HepG2 (cell line): ENCODE results near the gene POLR1H. TPM values are rescaled to one million over a fixed set of nuclear protein-coding genes. Genes with fewer than 3 reads are reported as not detected.
A peak's percentile ranks its signal among the peaks of the same experiment; 100 is the strongest.

Experiments
- BRD4 ChIP-seq: sonication (generic); formaldehyde crosslinking; IDR thresholded peaks from 2 replicates; pipeline ENCODE4 v1.4.0; 2020; ENCODE audit warnings: missing genetic modification reagents
- CERS6 ChIP-seq: sonication (generic); formaldehyde crosslinking; IDR thresholded peaks from 2 replicates; pipeline ENCODE4 v1.5.0; 2020; ENCODE audit warnings: missing genetic modification reagents
- CHD4 ChIP-seq: fragments of 200-600 bp; sonication (generic); IDR thresholded peaks from 2 replicates; pipeline ENCODE4 v1.7.0; 2017; ENCODE audit warnings: mild to moderate bottlenecking, low read length, borderline replicate concordance
- ZFP1 ChIP-seq: IDR thresholded peaks from 2 replicates; pipeline ENCODE4 v1.6.1; 2016
- polyA plus RNA-seq, 8 experiments: library from polyadenylated mRNA; depleted of rRNA in 3 of 8; stranded (reverse) in 7 of 8; unstranded in 1 of 8; fragments of >200 nt; fragmentation: Illumina TruSeq in 4 of 8; extraction: Trizol in 4 of 8; gene quantifications; 2 replicates each; pipeline versions ENCODE4 v1.2.1 to v1.2.3, GENCODE V29; 2011 to 2016; ENCODE audit warnings: low read depth in 4 of 8, missing spikeins in 1 of 8, mixed read lengths in 1 of 8; ENCODE audit not compliant: insufficient read depth in 1 of 8
- total RNA-seq, 5 experiments: library from RNA; depleted of rRNA; stranded (reverse); fragments of >200 nt; fragmentation: Illumina TruSeq; extraction: Trizol; gene quantifications; 2 replicates each; pipeline ENCODE4 v1.2.3, GENCODE V29; 2016; ENCODE audit warnings: low read depth in 1 of 5
- TF ChIP-seq, protein P1 (sequence below): sonication (generic); formaldehyde crosslinking; IDR thresholded peaks from 2 replicates; pipeline ENCODE4 v1.4.0; 2020; ENCODE audit warnings: mild to moderate bottlenecking, missing genetic modification reagents, borderline replicate concordance
- TF ChIP-seq, protein P2 (sequence below): IDR thresholded peaks from 2 replicates; pipeline ENCODE4 v1.6.1; 2016; ENCODE audit warnings: low read depth, missing genetic modification reagents, missing compliant biosample characterization
- TF ChIP-seq, protein P3 (sequence below): sonication (generic); formaldehyde crosslinking; IDR thresholded peaks from 2 replicates; pipeline ENCODE4 v1.5.0; 2020; ENCODE audit warnings: mild to moderate bottlenecking, missing genetic modification reagents, borderline replicate concordance

Gene POLR1H
- total and polyA plus RNA-seq, 2 of the 13 experiments (the other 11 are each of a cell fraction or from before 2014, with no cell fraction given) = 61.4 to 79.8 TPM

DNA sequence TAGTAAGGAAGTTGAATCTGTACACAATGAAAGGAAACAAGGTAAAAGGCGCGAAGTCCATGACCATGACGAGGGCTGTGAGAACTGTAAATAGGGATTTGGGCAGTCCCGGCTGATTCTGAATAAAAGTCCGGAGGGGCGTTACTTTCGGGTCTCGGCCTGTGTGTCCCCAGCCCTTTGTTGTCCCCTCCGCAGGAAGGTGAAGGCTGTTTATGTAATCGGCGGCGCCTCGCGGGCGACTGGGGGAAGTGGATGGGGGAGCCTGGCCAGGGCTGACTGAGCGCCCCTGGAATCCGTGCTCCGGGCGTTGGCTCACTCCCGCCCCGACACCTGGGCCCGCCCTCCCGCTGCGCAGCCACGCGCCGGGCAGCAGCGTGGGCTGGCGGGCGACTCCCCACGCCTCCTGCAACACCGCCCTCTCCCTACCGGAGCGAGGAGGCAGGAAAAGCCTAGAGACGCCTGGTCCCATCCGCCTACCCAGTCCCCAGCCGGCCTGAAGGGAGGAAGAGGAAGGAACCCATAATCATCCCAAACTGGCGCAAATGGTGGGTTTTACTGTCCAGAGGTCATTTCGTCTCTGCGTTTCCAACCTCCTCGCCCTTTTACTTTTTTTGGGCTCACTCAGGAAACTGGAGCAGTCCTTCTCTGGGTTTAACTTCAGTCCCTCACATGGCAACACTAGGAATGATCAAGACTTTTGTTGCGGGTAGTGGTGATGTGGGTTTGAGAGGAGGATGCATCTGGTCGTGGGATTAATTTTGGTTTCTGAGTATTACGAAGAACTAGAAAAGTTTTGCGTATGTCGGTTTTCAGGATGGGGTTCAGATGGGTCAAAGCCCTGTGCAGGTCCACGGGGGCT, 39.7 kb downstream of the POLR1H start (continued):
- TF ChIP-seq, protein P1, sequence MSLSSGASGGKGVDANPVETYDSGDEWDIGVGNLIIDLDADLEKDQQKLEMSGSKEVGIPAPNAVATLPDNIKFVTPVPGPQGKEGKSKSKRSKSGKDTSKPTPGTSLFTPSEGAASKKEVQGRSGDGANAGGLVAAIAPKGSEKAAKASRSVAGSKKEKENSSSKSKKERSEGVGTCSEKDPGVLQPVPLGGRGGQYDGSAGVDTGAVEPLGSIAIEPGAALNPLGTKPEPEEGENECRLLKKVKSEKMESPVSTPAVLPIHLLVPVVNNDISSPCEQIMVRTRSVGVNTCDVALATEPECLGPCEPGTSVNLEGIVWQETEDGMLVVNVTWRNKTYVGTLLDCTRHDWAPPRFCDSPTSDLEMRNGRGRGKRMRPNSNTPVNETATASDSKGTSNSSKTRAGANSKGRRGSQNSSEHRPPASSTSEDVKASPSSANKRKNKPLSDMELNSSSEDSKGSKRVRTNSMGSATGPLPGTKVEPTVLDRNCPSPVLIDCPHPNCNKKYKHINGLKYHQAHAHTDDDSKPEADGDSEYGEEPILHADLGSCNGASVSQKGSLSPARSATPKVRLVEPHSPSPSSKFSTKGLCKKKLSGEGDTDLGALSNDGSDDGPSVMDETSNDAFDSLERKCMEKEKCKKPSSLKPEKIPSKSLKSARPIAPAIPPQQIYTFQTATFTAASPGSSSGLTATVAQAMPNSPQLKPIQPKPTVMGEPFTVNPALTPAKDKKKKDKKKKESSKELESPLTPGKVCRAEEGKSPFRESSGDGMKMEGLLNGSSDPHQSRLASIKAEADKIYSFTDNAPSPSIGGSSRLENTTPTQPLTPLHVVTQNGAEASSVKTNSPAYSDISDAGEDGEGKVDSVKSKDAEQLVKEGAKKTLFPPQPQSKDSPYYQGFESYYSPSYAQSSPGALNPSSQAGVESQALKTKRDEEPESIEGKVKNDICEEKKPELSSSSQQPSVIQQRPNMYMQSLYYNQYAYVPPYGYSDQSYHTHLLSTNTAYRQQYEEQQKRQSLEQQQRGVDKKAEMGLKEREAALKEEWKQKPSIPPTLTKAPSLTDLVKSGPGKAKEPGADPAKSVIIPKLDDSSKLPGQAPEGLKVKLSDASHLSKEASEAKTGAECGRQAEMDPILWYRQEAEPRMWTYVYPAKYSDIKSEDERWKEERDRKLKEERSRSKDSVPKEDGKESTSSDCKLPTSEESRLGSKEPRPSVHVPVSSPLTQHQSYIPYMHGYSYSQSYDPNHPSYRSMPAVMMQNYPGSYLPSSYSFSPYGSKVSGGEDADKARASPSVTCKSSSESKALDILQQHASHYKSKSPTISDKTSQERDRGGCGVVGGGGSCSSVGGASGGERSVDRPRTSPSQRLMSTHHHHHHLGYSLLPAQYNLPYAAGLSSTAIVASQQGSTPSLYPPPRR = peak; percentile 87
- no peak for TF ChIP-seq BRD4 (CRISPR knock-in tag)
- TF ChIP-seq, protein P2, sequence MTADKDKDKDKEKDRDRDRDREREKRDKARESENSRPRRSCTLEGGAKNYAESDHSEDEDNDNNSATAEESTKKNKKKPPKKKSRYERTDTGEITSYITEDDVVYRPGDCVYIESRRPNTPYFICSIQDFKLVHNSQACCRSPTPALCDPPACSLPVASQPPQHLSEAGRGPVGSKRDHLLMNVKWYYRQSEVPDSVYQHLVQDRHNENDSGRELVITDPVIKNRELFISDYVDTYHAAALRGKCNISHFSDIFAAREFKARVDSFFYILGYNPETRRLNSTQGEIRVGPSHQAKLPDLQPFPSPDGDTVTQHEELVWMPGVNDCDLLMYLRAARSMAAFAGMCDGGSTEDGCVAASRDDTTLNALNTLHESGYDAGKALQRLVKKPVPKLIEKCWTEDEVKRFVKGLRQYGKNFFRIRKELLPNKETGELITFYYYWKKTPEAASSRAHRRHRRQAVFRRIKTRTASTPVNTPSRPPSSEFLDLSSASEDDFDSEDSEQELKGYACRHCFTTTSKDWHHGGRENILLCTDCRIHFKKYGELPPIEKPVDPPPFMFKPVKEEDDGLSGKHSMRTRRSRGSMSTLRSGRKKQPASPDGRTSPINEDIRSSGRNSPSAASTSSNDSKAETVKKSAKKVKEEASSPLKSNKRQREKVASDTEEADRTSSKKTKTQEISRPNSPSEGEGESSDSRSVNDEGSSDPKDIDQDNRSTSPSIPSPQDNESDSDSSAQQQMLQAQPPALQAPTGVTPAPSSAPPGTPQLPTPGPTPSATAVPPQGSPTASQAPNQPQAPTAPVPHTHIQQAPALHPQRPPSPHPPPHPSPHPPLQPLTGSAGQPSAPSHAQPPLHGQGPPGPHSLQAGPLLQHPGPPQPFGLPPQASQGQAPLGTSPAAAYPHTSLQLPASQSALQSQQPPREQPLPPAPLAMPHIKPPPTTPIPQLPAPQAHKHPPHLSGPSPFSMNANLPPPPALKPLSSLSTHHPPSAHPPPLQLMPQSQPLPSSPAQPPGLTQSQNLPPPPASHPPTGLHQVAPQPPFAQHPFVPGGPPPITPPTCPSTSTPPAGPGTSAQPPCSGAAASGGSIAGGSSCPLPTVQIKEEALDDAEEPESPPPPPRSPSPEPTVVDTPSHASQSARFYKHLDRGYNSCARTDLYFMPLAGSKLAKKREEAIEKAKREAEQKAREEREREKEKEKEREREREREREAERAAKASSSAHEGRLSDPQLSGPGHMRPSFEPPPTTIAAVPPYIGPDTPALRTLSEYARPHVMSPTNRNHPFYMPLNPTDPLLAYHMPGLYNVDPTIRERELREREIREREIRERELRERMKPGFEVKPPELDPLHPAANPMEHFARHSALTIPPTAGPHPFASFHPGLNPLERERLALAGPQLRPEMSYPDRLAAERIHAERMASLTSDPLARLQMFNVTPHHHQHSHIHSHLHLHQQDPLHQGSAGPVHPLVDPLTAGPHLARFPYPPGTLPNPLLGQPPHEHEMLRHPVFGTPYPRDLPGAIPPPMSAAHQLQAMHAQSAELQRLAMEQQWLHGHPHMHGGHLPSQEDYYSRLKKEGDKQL (CRISPR knock-in tag) = peak; percentile 40
- peak; percentile 38; the same call in 1 of the 2 replicates for TF ChIP-seq ZFP1 (CRISPR knock-in tag)
- TF ChIP-seq CHD4 = no peak
- TF ChIP-seq, protein P3, sequence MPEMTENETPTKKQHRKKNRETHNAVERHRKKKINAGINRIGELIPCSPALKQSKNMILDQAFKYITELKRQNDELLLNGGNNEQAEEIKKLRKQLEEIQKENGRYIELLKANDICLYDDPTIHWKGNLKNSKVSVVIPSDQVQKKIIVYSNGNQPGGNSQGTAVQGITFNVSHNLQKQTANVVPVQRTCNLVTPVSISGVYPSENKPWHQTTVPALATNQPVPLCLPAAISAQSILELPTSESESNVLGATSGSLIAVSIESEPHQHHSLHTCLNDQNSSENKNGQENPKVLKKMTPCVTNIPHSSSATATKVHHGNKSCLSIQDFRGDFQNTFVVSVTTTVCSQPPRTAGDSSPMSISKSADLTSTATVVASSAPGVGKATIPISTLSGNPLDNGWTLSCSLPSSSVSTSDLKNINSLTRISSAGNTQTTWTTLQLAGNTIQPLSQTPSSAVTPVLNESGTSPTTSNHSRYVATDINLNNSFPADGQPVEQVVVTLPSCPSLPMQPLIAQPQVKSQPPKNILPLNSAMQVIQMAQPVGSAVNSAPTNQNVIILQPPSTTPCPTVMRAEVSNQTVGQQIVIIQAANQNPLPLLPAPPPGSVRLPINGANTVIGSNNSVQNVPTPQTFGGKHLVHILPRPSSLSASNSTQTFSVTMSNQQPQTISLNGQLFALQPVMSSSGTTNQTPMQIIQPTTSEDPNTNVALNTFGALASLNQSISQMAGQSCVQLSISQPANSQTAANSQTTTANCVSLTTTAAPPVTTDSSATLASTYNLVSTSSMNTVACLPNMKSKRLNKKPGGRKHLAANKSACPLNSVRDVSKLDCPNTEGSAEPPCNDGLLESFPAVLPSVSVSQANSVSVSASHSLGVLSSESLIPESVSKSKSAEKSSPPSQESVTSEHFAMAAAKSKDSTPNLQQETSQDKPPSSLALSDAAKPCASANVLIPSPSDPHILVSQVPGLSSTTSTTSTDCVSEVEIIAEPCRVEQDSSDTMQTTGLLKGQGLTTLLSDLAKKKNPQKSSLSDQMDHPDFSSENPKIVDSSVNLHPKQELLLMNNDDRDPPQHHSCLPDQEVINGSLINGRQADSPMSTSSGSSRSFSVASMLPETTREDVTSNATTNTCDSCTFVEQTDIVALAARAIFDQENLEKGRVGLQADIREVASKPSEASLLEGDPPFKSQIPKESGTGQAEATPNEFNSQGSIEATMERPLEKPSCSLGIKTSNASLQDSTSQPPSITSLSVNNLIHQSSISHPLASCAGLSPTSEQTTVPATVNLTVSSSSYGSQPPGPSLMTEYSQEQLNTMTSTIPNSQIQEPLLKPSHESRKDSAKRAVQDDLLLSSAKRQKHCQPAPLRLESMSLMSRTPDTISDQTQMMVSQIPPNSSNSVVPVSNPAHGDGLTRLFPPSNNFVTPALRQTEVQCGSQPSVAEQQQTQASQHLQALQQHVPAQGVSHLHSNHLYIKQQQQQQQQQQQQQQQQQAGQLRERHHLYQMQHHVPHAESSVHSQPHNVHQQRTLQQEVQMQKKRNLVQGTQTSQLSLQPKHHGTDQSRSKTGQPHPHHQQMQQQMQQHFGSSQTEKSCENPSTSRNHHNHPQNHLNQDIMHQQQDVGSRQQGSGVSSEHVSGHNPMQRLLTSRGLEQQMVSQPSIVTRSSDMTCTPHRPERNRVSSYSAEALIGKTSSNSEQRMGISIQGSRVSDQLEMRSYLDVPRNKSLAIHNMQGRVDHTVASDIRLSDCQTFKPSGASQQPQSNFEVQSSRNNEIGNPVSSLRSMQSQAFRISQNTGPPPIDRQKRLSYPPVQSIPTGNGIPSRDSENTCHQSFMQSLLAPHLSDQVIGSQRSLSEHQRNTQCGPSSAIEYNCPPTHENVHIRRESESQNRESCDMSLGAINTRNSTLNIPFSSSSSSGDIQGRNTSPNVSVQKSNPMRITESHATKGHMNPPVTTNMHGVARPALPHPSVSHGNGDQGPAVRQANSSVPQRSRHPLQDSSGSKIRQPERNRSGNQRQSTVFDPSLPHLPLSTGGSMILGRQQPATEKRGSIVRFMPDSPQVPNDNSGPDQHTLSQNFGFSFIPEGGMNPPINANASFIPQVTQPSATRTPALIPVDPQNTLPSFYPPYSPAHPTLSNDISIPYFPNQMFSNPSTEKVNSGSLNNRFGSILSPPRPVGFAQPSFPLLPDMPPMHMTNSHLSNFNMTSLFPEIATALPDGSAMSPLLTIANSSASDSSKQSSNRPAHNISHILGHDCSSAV = no peak
- no peak for TF ChIP-seq CERS6 (CRISPR knock-in tag)
